Chondrocyte (in vitro differentiated cells): ENCODE data around the gene PDE11A. TPM values are rescaled to one million over a fixed set of nuclear protein-coding genes. Genes with fewer than 3 reads are reported as not detected.

Source experiments
- DNase-seq: peaks from one replicate; pipeline ENCODE4 v3.0.0; 2021; ENCODE audit warnings: mixed read lengths, low spot score
- H3K27ac Mint-ChIP-seq: one replicate; pipeline ENCODE4 v1.8.0; 2021; ENCODE audit warnings: mild to moderate bottlenecking, moderate library complexity, mixed read lengths; ENCODE audit not compliant: unreplicated experiment
- H3K27me3 Mint-ChIP-seq: 2 replicates; pipeline ENCODE4 v1.8.0; 2021; ENCODE audit warnings: low read depth, mixed read lengths
- H3K36me3 Mint-ChIP-seq: 2 replicates; pipeline ENCODE4 v1.8.0; 2021; ENCODE audit warnings: low read depth, mixed read lengths
- H3K4me1 Mint-ChIP-seq: 2 replicates; pipeline ENCODE4 v1.8.0; 2021; ENCODE audit warnings: low read depth, mild to moderate bottlenecking, mixed read lengths
- H3K4me3 Mint-ChIP-seq: one replicate; pipeline ENCODE4 v1.8.0; 2021; ENCODE audit warnings: mild to moderate bottlenecking, moderate library complexity, mixed read lengths; ENCODE audit not compliant: unreplicated experiment
- H3K9me3 Mint-ChIP-seq: 2 replicates; pipeline ENCODE4 v1.8.0; 2021; ENCODE audit warnings: low read depth, mixed read lengths
- CTCF ChIP-seq: fragments of 200-600 bp; sonication (generic); IDR thresholded peaks from 2 replicates; pipeline ENCODE4 v1.5.0; 2021; ENCODE audit warnings: antibody characterized with exemption, mild to moderate bottlenecking, moderate library complexity
- total RNA-seq: library from RNA; stranded (reverse); gene quantifications from 3 replicates; pipeline ENCODE4 v1.2.1, GENCODE V29; 2021

Gene PDE11A
- total RNA-seq, 1 donor from 2014 or later: 2.1 TPM

GRCh38 chr2:177689623-177690022, 383.0 kb downstream of the PDE11A start:
- no peak for TF ChIP-seq CTCF
- no peak for DNase-seq
- Mint-ChIP-seq H3K36me3 (no peaks in the 10 kb centered on the region), H3K27ac (no peak overlapping the region), H3K4me1 (no peaks in the 10 kb centered on the region), H3K27me3 (no peaks in the 10 kb centered on the region), H3K4me3 (no peak overlapping the region), H3K9me3 (no peaks in the 10 kb centered on the region)

- H3K4me3 Mint-ChIP-seq: no peak overlapping the region
- H3K9me3 Mint-ChIP-seq: no peaks in the 10 kb centered on the region
- DNase-seq: no peak
- no peak overlapping the region for H3K27ac Mint-ChIP-seq
- TF ChIP-seq CTCF: no peak
- no peaks in the 10 kb centered on the region for H3K27me3 Mint-ChIP-seq
- no peaks in the 10 kb centered on the region for H3K4me1 Mint-ChIP-seq
- no peaks in the 10 kb centered on the region for H3K36me3 Mint-ChIP-seq
Measured at GRCh38 chr2:177688844-177689243, 383.7 kb downstream of the PDE11A start.

GRCh38 chr2:177683661-177684069, 388.9 kb downstream of the PDE11A start:
- no peak overlapping the region for H3K27ac Mint-ChIP-seq
- DNase-seq: no peak
- H3K36me3 Mint-ChIP-seq: no peaks in the 10 kb centered on the region
- no peaks in the 10 kb centered on the region for H3K9me3 Mint-ChIP-seq
- no peak overlapping the region for H3K4me3 Mint-ChIP-seq
- TF ChIP-seq CTCF: no peak
- no peaks in the 10 kb centered on the region for H3K27me3 Mint-ChIP-seq
- H3K4me1 Mint-ChIP-seq: no peaks in the 10 kb centered on the region

- no peak overlapping the region for H3K4me3 Mint-ChIP-seq
- H3K9me3 Mint-ChIP-seq: no peaks in the 10 kb centered on the region
- H3K27ac Mint-ChIP-seq: no peak overlapping the region
- H3K27me3 Mint-ChIP-seq: no peaks in the 10 kb centered on the region
- no peaks in the 10 kb centered on the region for H3K4me1 Mint-ChIP-seq
- no peaks in the 10 kb centered on the region for H3K36me3 Mint-ChIP-seq
- DNase-seq: no peak
- TF ChIP-seq CTCF: no peak
Measured at GRCh38 chr2:177682836-177683660, 389.5 kb downstream of the PDE11A start.

- no peak for TF ChIP-seq CTCF
- Mint-ChIP-seq H3K27me3 (peaks cover 5% of the 10 kb centered on the region), H3K36me3 (no peaks in the 10 kb centered on the region), H3K9me3 (no peaks in the 10 kb centered on the region), H3K4me3 (no peak overlapping the region), H3K27ac (no peak overlapping the region), H3K4me1 (no peaks in the 10 kb centered on the region)
- no peak for DNase-seq
Measured at GRCh38 chr2:177682006-177682405, 390.6 kb downstream of the PDE11A start.
